ENCODE data around the gene OR2F2.

Gene OR2F2

DNA sequence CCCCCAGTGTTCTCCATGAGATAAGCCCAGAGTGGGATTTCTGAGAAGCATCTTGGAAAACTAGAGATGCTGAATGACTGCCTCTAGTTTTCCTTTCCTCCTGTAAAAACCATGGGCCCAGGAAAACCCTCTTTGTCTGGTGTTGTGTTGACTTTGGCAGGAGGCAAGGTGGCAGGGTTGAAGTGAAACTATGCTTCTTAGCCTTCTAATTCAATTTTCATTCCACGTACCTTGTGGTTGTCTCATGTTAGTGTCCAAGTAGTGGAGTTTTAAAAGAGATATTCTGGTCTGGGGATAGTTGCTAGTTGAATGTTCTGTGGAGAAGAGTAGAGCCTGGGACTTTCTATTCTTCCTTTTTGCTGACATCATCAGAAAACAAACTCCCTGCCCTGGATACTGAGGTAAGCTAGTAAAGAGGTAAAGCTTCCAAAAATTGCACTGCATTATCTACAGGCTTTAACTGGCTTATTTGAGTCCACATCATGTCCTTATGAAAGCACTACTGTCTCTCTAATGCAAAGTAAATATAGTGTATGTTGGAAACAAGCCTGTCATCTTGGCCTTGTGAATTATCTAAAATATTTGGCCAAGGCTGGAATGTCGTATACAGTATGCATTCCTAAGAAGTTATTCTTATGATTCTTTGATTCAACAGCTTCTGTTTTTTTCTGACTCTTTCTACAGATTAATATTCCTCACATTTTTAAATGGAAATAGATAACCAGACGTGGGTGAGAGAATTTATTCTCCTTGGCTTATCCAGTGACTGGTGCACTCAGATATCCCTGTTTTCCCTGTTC lies at the start of gene OR2F2:
Gene OR2F2 (plus strand): TSS at position 708 of the 800 bp plus-strand sequence. CDS start 0 bp downstream, at position 708.
- no peak for DNase-seq

DNA sequence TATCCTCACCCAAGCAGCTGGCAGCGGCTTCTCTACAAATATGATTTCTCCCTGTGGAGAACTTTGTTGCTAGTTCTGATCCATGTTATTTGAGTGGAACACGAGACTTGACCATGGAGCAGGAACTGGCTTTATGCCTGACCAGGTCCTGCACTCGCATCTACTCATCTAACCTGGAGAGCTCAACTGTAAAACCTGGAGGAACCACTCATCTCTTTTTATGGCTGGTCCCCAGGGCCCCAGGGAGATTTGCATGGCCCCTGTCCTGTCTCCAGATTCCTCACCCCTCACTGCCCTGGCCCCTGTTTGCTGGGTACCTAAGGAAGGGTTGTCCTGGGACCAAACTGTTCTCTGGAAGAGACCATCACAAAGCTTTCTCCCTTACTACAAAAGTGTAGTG lies 49.1 kb upstream of the OR2F2 start:
- no peak for DNase-seq

GRCh38 chr7:143886826-143887477 lies 48.1 kb upstream of the OR2F2 start:
- no peak for DNase-seq

GRCh38 chr7:143889068-143889467 lies 46.0 kb upstream of the OR2F2 start:
- no peak for DNase-seq

DNA sequence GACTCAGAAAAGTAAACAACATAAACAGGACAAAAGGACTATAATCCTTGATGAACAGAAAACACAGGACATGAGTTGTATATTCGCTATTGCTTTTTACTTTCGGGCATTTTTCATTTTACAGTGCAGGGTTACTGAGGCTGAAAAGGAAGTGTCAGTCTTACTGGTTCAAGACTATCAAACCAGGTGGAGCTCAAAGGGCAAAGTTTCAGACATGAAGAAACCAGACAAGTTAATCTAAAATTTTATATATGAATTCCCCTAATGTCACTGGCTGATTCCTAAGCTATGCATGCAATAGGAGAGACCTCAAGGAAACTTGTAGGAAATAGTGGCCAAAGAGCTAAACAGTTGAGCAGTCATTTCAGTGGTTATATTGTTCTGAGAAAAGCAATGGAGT lies 44.5 kb upstream of the OR2F2 start:
- DNase-seq: no peak

GRCh38 chr7:143891457-143891856 lies 43.6 kb upstream of the OR2F2 start:
- no peak for DNase-seq

GRCh38 chr7:143892527-143893300 lies 42.3 kb upstream of the OR2F2 start:
- no peak for DNase-seq

- DNase-seq: no peak
These were observed 38.4 kb upstream of the OR2F2 start for GRCh38 chr7:143896667-143897066.

GRCh38 chr7:143898810-143899209 lies 36.2 kb upstream of the OR2F2 start:
- no peak for DNase-seq

GRCh38 chr7:143900230-143900766 lies 34.7 kb upstream of the OR2F2 start:
- no peak for DNase-seq

GRCh38 chr7:143901332-143901667 lies 33.7 kb upstream of the OR2F2 start:
- no peak for DNase-seq

DNA sequence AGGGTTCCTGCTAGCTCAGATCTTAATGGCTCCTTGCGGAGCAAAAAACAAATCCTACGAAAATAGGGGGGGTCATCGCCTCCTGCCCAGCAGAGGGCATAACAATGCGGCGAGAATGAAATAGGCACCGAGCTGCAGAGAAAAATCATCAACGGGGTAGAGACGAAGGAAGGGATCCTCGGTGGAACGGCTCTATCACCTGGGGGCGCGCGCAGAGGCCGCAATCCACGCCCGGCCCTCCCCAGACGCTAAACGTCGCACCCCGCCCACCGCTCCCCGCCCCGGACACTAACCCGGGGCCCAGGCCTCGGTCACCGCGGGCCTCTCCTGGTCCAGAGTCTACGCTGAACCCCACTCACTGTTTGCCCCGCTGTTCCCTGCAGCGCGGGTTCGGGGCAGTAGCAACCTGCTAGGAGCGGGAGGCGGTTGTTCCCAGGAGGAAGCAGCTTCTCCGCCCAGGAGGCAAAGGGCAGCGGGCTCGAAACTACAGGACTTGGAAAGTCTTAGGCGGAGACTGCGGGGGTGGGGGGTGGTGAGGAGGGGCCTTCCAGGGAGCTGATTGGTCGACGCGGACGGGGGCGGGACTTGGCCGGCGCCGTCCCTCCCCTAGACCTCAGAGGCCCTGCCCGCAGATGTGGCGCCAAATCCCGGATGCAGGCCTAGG lies 33.2 kb upstream of the OR2F2 start, which contains the start of gene TCAF1:
Gene TCAF1 (minus strand): TSS at position 509 of the 664 bp plus-strand sequence. CDS start 25,568 bp downstream, outside the sequence.
- DNase-seq: peak; percentile 90

- DNase-seq: no peak
These were observed 32.6 kb upstream of the OR2F2 start for GRCh38 chr7:143902332-143902899.

DNA sequence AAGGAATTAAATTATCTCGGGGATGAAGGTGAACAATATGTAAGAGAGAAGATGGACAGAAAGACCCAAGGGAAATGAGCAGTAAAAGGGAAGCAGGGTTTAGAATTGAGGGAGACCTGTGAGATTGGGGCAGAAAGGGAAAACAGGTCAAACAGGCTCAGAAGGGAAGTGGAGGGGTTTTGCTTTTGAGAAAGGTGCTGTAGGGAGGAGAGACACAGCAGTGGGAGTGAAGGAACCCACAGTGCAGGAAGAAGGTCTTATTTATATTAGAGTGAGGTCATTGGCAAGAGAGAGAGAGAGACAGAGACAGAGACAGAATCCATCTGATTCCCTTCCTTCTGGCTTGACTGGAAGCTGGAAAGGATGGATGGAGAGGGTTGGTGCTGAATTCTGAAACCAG lies 29.5 kb upstream of the OR2F2 start:
- no peak for DNase-seq

GRCh38 chr7:143906151-143906550 lies 28.9 kb upstream of the OR2F2 start:
- no peak for DNase-seq

DNA sequence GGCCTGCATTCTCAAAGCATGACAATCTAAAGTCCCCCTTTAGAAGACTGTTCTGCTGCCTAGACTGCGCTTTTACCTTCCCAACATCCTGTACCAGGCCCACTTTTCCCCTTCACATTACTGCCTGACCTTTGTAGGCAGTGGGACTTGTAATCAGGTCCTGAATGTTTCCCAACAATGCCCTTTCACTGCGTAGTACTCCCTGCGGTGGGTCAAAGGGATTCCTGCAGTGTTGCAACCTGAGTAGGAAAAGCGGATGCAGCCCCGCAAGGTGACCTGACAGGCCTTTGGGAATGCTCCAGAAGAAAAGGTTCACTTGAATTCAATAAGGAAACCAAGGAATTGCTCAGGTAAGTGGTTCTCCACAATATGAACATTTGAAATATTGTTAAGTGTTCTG lies 28.1 kb upstream of the OR2F2 start:
- DNase-seq: no peak

GRCh38 chr7:143908120-143908519 lies 26.9 kb upstream of the OR2F2 start:
- DNase-seq: no peak

DNA sequence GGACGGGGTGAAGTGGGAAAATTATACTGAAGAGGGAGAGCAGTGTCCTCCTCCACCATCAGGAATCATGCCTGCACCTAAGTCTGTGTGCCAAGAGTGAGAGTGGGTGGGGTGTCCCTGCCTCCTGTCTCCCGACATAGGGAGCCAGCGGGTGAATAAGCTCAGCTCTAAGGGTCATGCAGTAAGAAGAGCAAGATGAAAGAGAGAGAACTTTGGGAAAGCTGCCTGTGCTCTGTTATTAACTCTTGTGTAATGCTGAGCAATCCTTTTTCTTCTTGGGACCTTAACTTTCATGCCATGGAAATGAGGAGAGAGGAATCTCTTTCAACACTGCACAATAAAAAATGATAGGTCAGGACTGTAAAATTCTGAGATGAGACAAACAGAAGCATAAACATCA lies 25.2 kb upstream of the OR2F2 start:
- no peak for DNase-seq

DNA sequence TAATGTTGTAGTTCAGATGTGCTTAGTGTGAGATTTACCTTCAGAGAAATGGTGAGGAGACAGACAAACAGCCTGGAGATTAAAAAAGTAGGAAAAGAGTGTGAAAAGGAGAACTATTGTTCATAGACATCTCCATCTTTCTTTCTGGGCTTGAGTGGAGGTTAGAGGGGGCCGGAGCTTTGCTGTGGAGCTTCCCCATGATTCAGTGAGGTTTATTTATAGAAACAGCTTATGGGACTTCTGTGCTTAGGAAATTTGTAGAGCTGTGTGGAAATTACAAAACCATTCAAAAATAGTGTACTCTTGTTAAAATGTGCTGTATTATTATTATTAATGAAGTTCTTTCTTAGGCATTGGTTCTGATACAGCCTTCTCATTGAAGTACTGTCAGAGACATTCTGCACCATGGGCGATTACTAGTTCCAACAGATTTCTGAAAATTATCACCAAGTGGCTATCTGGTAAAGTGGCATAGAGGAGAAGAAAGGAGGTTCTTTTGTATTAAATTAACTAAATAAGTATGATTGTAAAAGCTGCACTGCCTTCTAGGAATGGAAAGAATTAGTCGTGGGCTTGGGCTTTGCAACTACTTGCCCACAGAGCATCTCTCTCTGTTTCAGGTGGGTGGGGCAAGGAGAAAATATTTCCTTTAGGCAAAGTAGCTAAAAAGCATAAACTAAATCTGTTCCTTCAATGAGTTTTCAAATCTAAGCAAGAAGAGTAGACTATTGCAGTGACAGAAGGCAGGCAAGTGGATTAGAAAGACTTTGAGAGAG lies 24.4 kb upstream of the OR2F2 start:
- no peak for DNase-seq

DNA sequence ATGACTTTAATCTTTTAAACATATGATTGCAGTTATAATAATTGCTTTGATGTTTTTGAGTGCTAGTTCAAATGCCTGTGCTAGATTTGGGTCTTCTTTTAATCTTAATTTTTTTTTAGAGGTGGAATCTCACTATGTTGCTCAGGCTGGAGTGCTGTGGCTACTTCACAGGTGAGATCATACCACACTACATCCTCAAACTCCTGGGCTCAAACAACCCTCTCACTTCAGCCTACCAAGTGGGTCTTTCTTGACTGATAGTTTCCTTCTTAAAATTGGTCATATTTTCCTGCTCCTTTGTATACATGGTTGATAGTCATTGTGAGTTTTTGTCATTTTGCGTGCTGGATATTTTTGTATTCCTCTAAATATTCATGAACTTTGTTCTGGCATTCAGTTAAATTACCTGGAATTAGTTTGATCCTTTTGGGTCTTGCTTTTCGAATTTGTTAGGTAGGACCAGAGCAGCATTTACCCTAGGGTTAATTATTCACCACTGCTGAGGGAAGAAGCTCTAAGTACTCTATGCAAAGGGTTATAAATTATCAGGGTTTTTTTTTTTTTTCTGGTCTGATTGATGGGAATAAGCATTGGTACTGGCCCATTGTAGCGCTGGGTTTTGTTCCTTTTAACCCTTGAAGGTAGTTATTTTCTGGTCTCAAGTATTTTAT lies 21.0 kb upstream of the OR2F2 start:
- DNase-seq: no peak
